Colonic mucosa (tissue), 4 donors: Measurements from ENCODE around the gene PRICKLE2. TPM values are rescaled to one million over a fixed set of nuclear protein-coding genes. Genes with fewer than 3 reads are reported as not detected.

Experiments used
- DNase-seq: peaks from one replicate; pipeline ENCODE4 v3.0.0-alpha.2; 2020
- H3K27ac ChIP-seq: fragments of 200-600 bp; one replicate; pipeline ENCODE4 v1.8.0; 2021
- H3K27me3 ChIP-seq: fragments of 200-600 bp; one replicate; pipeline ENCODE4 v1.8.0; 2021
- H3K36me3 ChIP-seq: fragments of 200-600 bp; one replicate; pipeline ENCODE4 v1.8.0; 2021
- H3K4me1 ChIP-seq: fragments of 200-600 bp; one replicate; pipeline ENCODE4 v1.8.0; 2021; ENCODE audit warnings: mild to moderate bottlenecking
- H3K4me3 ChIP-seq: fragments of 200-600 bp; one replicate; pipeline ENCODE4 v1.8.0; 2021
- H3K9ac ChIP-seq, 2 donors: one replicate each; pipeline ENCODE4 v1.7.0; 2013; ENCODE audit warnings: control low read depth in 2 of 2, low read depth in 2 of 2, low read length in 2 of 2
- H3K9me3 ChIP-seq: fragments of 200-600 bp; one replicate; pipeline ENCODE4 v1.8.0; 2021
- intact Hi-C: fragments of 100-400 bp; cut with DNase I; formaldehyde crosslinking; loops from one replicate; pipeline ENCODE4 v1.14.1; 2022
- total RNA-seq, 2 donors: library from RNA; stranded (reverse); fragmentation: NEBNext Ultra II Directional in 1 of 2; extraction: Animal tissue kit (Norgen Biotek cat#: 25700) in 1 of 2; gene quantifications; one replicate each; pipeline ENCODE4 v1.2.1, GENCODE V29; 2021
- TF ChIP-seq, protein P1 (sequence below): fragments of 200-600 bp; IDR thresholded peaks from one replicate; pipeline ENCODE4 v1.8.0; 2022; ENCODE audit warnings: antibody characterized with exemption, mild to moderate bottlenecking
- donor health status: healthy.
- donor health status: DM: no; HTN: no; CAD: no.
- donor health status: DM: no; HTN: no; CAD: no.

PRICKLE2 gene
- total RNA-seq, 2 donors from 2014 or later = 4.4 to 7.6 TPM

DNA sequence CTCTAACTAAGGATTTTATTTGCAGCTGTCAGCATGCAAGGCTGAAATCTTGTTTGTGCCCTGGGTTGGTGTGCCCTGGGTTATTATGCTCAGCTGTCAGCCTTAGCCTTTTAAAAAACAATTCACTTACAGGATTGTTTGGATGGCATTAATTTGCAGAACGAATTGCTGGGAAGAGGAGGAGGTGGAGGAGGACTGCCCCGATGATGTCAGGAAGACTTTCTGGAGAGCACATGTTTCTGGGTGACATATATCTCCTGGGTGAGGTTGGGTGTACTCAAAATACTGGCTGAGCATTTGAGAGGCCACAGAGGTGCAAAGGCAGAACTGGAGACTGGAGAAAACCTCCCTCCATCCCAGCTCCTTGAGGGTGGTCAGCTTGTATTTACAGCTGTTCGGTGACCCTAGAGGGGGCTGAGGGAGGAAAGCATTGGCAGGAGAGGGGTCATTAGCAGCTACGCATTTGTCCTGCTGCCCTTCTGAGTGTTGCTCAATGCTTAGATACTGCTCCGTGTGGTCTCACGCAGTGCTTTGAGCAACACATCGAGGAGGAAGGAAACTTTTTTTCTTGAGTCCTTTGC lies 142.2 kb downstream of the PRICKLE2 start:
- no peak for DNase-seq
- intact Hi-C loops = no loop called here
- H3K4me3 ChIP-seq = no peak overlapping the region
- H3K4me1 ChIP-seq = no peaks in the 10 kb centered on the region
- no peaks in the 10 kb centered on the region for H3K27me3 ChIP-seq
- no peaks in the 10 kb centered on the region for H3K36me3 ChIP-seq
- TF ChIP-seq, protein P1, sequence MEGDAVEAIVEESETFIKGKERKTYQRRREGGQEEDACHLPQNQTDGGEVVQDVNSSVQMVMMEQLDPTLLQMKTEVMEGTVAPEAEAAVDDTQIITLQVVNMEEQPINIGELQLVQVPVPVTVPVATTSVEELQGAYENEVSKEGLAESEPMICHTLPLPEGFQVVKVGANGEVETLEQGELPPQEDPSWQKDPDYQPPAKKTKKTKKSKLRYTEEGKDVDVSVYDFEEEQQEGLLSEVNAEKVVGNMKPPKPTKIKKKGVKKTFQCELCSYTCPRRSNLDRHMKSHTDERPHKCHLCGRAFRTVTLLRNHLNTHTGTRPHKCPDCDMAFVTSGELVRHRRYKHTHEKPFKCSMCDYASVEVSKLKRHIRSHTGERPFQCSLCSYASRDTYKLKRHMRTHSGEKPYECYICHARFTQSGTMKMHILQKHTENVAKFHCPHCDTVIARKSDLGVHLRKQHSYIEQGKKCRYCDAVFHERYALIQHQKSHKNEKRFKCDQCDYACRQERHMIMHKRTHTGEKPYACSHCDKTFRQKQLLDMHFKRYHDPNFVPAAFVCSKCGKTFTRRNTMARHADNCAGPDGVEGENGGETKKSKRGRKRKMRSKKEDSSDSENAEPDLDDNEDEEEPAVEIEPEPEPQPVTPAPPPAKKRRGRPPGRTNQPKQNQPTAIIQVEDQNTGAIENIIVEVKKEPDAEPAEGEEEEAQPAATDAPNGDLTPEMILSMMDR = no peak
- no peak overlapping the region for H3K27ac ChIP-seq
- H3K9ac ChIP-seq = no peak overlapping the region
- H3K9me3 ChIP-seq = no peaks in the 10 kb centered on the region

DNA sequence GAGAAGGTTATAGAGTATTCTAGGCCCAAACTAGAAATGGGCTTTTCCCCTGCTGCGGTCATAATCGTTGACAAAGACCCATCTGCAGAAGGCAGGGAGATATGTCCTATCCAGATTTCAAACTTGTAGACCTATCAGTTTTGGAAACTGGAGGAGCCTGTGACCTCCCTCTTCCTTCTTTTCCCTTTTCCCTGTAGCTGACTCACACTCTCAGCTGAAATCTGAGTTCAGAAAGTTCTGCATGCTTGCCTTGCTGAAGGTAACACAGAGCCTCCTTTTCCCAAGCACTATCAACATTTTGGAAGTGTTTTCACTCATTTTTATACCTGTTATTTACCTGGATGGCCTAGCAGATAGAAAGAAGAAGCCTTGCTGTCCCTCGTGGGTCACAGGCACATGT lies 142.9 kb downstream of the PRICKLE2 start:
- Histone ChIP-seq H3K4me1 (no peaks in the 10 kb centered on the region), H3K9me3 (no peaks in the 10 kb centered on the region), H3K9ac (no peak overlapping the region), H3K27me3 (no peaks in the 10 kb centered on the region), H3K36me3 (no peaks in the 10 kb centered on the region), H3K4me3 (no peak overlapping the region), H3K27ac (no peak overlapping the region)
- TF ChIP-seq, protein P1 = no peak
- intact Hi-C loops = no loop called here
- DNase-seq = no peak

DNA sequence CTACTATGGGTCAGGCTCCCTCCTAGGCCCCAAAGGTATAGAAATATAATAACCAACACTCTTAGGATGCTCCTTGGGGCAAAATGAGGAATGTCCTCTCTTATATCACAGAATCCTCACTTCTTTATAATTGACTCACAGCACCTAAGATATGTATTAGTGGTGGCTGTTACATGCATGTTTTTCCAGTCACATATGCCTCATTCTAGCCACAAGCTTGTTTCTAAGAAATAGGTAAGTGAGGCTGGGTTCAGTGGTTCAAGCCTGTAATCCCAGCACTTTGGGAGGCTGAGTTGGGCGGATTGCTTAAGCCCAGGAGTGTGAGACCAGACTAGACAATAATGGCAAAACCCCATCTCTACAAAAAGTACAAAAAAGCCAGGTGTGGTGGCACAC lies 144.0 kb downstream of the PRICKLE2 start:
- Histone ChIP-seq H3K9me3 (no peaks in the 10 kb centered on the region), H3K27me3 (no peaks in the 10 kb centered on the region), H3K9ac (no peak overlapping the region), H3K27ac (no peak overlapping the region), H3K4me1 (no peaks in the 10 kb centered on the region), H3K4me3 (no peak overlapping the region), H3K36me3 (no peaks in the 10 kb centered on the region)
- TF ChIP-seq, protein P1 = no peak
- intact Hi-C loops = no loop called here
- no peak for DNase-seq

DNA sequence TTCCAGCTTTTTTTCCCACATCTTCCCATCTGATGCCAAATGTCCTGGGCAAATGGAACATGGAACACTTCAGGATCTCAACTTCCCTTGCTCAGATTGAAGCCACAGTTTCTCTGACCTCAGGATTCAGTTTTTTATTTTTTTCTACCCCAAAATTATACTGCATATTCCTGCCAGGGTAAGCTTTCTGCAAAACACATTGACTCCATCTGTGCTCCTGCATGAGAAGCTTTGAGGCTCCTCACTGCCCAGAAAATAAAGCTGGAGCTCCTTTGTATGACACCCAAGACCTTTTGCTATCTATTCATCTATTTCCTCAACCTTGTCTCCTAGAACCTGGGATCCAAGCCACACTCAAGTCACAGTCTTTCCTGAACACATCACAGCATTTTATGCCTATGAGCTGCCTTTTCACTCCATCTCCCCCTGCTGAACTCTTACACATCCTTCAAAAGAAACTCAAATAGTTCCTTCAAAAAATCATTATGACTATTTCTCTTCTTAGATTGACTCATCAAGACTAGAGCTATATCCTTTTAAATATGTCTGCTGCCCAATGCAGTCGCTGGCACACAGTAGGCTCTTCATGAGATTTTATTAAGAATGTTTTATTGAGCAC lies 144.5 kb downstream of the PRICKLE2 start:
- Histone ChIP-seq H3K27ac (no peak overlapping the region), H3K36me3 (no peaks in the 10 kb centered on the region), H3K4me3 (no peak overlapping the region), H3K4me1 (no peaks in the 10 kb centered on the region), H3K27me3 (no peaks in the 10 kb centered on the region), H3K9ac (no peak overlapping the region), H3K9me3 (no peaks in the 10 kb centered on the region)
- no peak for DNase-seq
- TF ChIP-seq, protein P1 = no peak
- intact Hi-C loops = no loop called here

DNA sequence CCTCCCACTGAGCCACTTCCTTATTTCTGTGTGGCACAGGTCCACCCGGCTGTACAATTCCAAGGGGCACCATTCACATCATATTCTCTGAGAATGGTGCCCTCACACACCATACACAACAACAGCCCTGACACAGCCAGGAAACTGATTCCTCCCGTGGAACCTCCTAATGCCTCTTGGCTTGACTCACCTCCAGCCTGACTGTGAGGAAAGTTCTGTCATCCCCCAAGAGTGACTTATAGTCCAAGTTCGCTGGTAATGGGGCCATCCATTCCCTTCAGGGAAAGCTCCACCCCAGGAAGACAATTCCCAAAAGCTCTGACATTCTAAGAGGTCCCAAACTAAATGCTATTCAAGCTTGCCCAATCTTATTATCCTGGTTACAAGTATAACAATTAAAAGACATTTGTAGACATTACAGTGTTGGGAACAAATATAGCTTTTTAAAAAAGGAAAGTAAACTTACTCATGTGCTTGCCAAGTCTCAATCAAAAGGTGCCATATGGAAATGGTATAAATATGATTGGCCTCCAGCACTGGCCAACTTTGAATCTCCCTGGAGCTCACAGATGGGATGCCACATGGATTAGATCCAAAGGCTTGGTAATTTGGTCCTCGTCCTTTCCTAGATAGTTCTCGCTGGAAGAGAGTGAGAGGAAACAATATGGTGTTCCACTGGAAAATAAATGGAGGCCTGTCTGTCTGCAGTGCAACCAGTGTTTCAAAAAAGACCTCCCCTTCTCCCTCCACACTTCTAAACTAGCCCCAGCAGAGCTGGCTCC lies 145.7 kb downstream of the PRICKLE2 start:
- Histone ChIP-seq H3K27me3 (no peaks in the 10 kb centered on the region), H3K4me3 (no peak overlapping the region), H3K9me3 (no peaks in the 10 kb centered on the region), H3K4me1 (no peaks in the 10 kb centered on the region), H3K9ac (no peak overlapping the region), H3K36me3 (no peaks in the 10 kb centered on the region), H3K27ac (no peak overlapping the region)
- TF ChIP-seq, protein P1 = no peak
- no peak for DNase-seq
- intact Hi-C loops = no loop called here
